ENCODE results near the gene RPLP2.
A peak's percentile ranks its signal among the peaks of the same experiment; 100 is the strongest.

RPLP2 gene

GRCh38 chr11:792873-793272 lies 16.9 kb upstream of the RPLP2 start:
- no peak for DNase-seq

- no peak for DNase-seq
These were observed 16.2 kb upstream of the RPLP2 start for GRCh38 chr11:793556-793955.

GRCh38 chr11:794013-794765 lies 15.6 kb upstream of the RPLP2 start:
- no peak for DNase-seq

GRCh38 chr11:794766-795633 lies 14.8 kb upstream of the RPLP2 start:
- no peak for DNase-seq

GRCh38 chr11:795634-796564 lies 13.9 kb upstream of the RPLP2 start:
- peak; percentile 77 for DNase-seq

- no peak for DNase-seq
These were observed 13.0 kb upstream of the RPLP2 start for GRCh38 chr11:796565-797295.

GRCh38 chr11:797296-798092 lies 12.3 kb upstream of the RPLP2 start:
- DNase-seq, result peak; percentile 87

- DNase-seq, result peak; percentile 77
These were observed 11.6 kb upstream of the RPLP2 start, which contains the start of gene SLC25A22 for GRCh38 chr11:798093-798713. Gene SLC25A22, minus strand, starts transcription at chr11:798281. Its CDS starts 3,275 bp downstream, at chr11:795006.

GRCh38 chr11:799641-800316 lies 10.0 kb upstream of the RPLP2 start:
- no peak for DNase-seq

- no peak for DNase-seq
These were observed 9.3 kb upstream of the RPLP2 start for GRCh38 chr11:800473-800872.

GRCh38 chr11:801097-801780 lies 8.5 kb upstream of the RPLP2 start:
- no peak for DNase-seq

- DNase-seq, result no peak
These were observed 7.6 kb upstream of the RPLP2 start for GRCh38 chr11:802018-802617.

- no peak for DNase-seq
These were observed 6.9 kb upstream of the RPLP2 start for GRCh38 chr11:802693-803466.

GRCh38 chr11:803467-803742 lies 6.4 kb upstream of the RPLP2 start:
- no peak for DNase-seq

GRCh38 chr11:803770-804598 lies 5.8 kb upstream of the RPLP2 start:
- DNase-seq, result no peak

GRCh38 chr11:804599-804964 lies 5.2 kb upstream of the RPLP2 start:
- DNase-seq, result no peak

GRCh38 chr11:808427-809286 lies 1.1 kb upstream of the RPLP2 start:
- no peak for DNase-seq

All from CD4-positive, alpha-beta T cell treated with Interferon gamma for 1 hour (primary cell).